ENCODE data around the gene SYNPO.

GRCh38 chr5:150621301-150621700 is 19.2 kb upstream of the SYNPO start:
- TF ChIP-seq CTCF (IDR thresholded peaks at IDR 0.05; ENCODE audit: low read depth, low read length, poor library complexity, severe bottlenecking) (no peak), EZH2phosphoT487 (IDR thresholded peaks at IDR 0.05; ENCODE audit: borderline replicate concordance, low read length) (no peak)

All from DOHH2 (cell line).